ENCODE data around the gene FGF5.

- TF ChIP-seq CTCF (IDR thresholded peaks at IDR 0.05), result no peak
- no peak for TF ChIP-seq POLR2A (IDR thresholded peaks at IDR 0.05)
Measured at GRCh38 chr4:80286451-80286850, 20.0 kb downstream of the FGF5 start.

Measured in transverse colon (tissue), 3 donors.